ENCODE data around the gene HTN1. TPM values are rescaled to one million over a fixed set of nuclear protein-coding genes. Genes with fewer than 3 reads are reported as not detected.
"Not testable (repeated sequence)": the region's sequence is repeated elsewhere in the genome, so short reads cannot be mapped to it uniquely, and the experiment has no call there.

The HTN1 gene
- total RNA-seq, 1 donor from 2014 or later = not detected

DNA sequence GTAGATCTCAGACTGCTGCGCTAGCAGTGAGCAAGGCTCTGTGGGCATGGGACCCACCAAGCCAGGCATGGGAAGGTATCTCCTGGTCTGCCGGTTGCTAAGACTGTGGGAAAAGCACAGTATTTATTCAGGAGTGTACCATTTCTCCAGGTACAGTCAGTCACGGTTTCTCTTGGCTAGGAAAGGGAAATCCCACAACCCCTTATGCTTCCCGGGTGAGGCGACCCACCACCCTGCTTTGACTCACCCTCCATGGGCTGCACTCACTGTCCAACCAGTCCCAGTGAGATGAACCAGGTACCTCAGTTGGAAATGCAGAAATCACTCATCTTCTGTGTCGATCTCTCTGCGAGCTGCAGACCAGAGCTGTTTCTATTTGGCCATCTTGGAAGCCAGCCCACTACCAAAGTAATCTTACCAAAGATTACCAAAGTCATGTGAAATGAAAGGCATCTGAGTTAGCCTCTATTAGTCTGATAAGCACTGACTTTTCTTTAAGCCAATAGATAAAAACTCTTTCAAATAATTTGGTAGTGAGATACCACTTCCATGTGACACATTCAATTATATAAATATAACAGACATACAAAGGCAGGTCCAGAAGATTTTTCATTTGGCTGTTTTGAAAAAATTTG is 8.5 kb upstream of the HTN1 start:
- H3K27ac ChIP-seq (ENCODE audit: low read depth, low read length) = no peak overlapping the region
- no peak overlapping the region for H3K9ac ChIP-seq (ENCODE audit: low read depth in 1 of 3, low read length in 3 of 3)
- H3K4me1 ChIP-seq (ENCODE audit: control insufficient read depth in 3 of 3, insufficient read depth in 3 of 3, low read length in 3 of 3) = no peaks in the 10 kb centered on the region
- no peaks in the 10 kb centered on the region for H3K36me3 ChIP-seq (ENCODE audit: control insufficient read depth in 3 of 3, insufficient read depth in 3 of 3, low read length in 3 of 3)
- H3K9me3 ChIP-seq (ENCODE audit: control insufficient read depth in 3 of 3, low read length in 3 of 3) = peaks cover 0 to 3% (median 0%) of the 10 kb centered on the region in 3 donors
- H3K27me3 ChIP-seq (ENCODE audit: control insufficient read depth in 3 of 3, insufficient read depth in 3 of 3, low read length in 3 of 3) = no peaks in the 10 kb centered on the region
- H3K4me3 ChIP-seq (ENCODE audit: low read length in 3 of 3) = no peak overlapping the region

GRCh38 chr4:70056534-70056933 is 6.3 kb downstream of the HTN1 start:
- not testable (repeated sequence) for H3K27me3 ChIP-seq (ENCODE audit: control insufficient read depth in 3 of 3, insufficient read depth in 3 of 3, low read length in 3 of 3); H3K9me3 ChIP-seq (ENCODE audit: control insufficient read depth in 3 of 3, low read length in 3 of 3); H3K27ac ChIP-seq (ENCODE audit: low read depth, low read length); H3K36me3 ChIP-seq (ENCODE audit: control insufficient read depth in 3 of 3, insufficient read depth in 3 of 3, low read length in 3 of 3); H3K9ac ChIP-seq (ENCODE audit: low read depth in 1 of 3, low read length in 3 of 3); H3K4me1 ChIP-seq (ENCODE audit: control insufficient read depth in 3 of 3, insufficient read depth in 3 of 3, low read length in 3 of 3); H3K4me3 ChIP-seq (ENCODE audit: low read length in 3 of 3)

GRCh38 chr4:70057651-70058050 is 7.4 kb downstream of the HTN1 start:
- no peak overlapping the region for H3K4me3 ChIP-seq (ENCODE audit: low read length in 3 of 3)
- H3K27ac ChIP-seq (ENCODE audit: low read depth, low read length) = no peak overlapping the region
- no peaks in the 10 kb centered on the region for H3K4me1 ChIP-seq (ENCODE audit: control insufficient read depth in 3 of 3, insufficient read depth in 3 of 3, low read length in 3 of 3)
- no peak overlapping the region for H3K9ac ChIP-seq (ENCODE audit: low read depth in 1 of 3, low read length in 3 of 3)
- no peaks in the 10 kb centered on the region for H3K27me3 ChIP-seq (ENCODE audit: control insufficient read depth in 3 of 3, insufficient read depth in 3 of 3, low read length in 3 of 3)
- H3K36me3 ChIP-seq (ENCODE audit: control insufficient read depth in 3 of 3, insufficient read depth in 3 of 3, low read length in 3 of 3) = no peaks in the 10 kb centered on the region
- H3K9me3 ChIP-seq (ENCODE audit: control insufficient read depth in 3 of 3, low read length in 3 of 3) = peaks cover 0 to 2% (median 0%) of the 10 kb centered on the region in 3 donors

DNA sequence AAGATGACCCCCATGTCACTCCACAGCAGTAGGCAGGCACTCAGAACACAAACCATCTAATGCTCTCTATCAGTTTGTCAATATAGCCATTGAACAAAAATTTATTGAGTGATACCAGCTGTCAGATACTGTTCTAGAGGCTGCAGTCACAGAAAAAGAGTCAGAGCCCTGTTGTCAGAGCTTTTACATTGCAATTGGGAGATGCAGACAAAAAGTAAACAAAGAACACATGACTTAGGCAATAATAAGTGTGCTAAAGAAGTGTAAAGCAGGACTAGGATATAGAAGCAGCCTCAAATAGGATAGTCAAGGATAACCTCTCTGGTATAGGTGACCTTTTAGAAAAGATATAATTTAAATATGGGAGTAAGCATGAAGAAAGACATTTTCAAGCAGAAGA is 8.9 kb downstream of the HTN1 start:
- Histone ChIP-seq H3K9ac (ENCODE audit: low read depth in 1 of 3, low read length in 3 of 3) (no peak overlapping the region), H3K27ac (ENCODE audit: low read depth, low read length) (no peak overlapping the region), H3K27me3 (ENCODE audit: control insufficient read depth in 3 of 3, insufficient read depth in 3 of 3, low read length in 3 of 3) (no peaks in the 10 kb centered on the region), H3K4me3 (ENCODE audit: low read length in 3 of 3) (no peak overlapping the region), H3K4me1 (ENCODE audit: control insufficient read depth in 3 of 3, insufficient read depth in 3 of 3, low read length in 3 of 3) (no peaks in the 10 kb centered on the region), H3K36me3 (ENCODE audit: control insufficient read depth in 3 of 3, insufficient read depth in 3 of 3, low read length in 3 of 3) (no peaks in the 10 kb centered on the region), H3K9me3 (ENCODE audit: control insufficient read depth in 3 of 3, low read length in 3 of 3) (peaks cover 0 to 2% (median 0%) of the 10 kb centered on the region in 3 donors)

DNA sequence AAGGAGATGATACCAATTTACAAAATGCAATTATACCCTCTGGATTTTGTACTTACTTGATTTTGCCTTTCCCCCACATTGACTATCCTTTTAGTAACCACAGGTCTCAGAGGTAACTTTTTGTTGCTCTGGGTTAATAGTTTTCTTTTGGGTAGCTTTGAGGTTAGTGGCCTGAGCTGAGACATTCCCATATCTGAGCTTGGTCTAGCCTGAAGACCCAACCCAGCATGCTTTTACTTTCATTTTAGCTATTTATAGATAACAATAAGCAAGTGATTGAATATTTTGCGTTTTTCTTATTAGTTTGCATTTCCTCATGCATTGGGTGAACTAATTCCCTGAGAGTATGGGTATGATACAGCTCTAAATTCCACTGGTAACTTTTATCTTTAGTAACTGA is 11.8 kb downstream of the HTN1 start:
- Histone ChIP-seq H3K4me1 (ENCODE audit: control insufficient read depth in 3 of 3, insufficient read depth in 3 of 3, low read length in 3 of 3) (no peaks in the 10 kb centered on the region), H3K27ac (ENCODE audit: low read depth, low read length) (no peak overlapping the region), H3K36me3 (ENCODE audit: control insufficient read depth in 3 of 3, insufficient read depth in 3 of 3, low read length in 3 of 3) (no peaks in the 10 kb centered on the region), H3K9ac (ENCODE audit: low read depth in 1 of 3, low read length in 3 of 3) (no peak overlapping the region), H3K4me3 (ENCODE audit: low read length in 3 of 3) (no peak overlapping the region), H3K9me3 (ENCODE audit: control insufficient read depth in 3 of 3, low read length in 3 of 3) (no peaks in the 10 kb centered on the region), H3K27me3 (ENCODE audit: control insufficient read depth in 3 of 3, insufficient read depth in 3 of 3, low read length in 3 of 3) (no peaks in the 10 kb centered on the region)

DNA sequence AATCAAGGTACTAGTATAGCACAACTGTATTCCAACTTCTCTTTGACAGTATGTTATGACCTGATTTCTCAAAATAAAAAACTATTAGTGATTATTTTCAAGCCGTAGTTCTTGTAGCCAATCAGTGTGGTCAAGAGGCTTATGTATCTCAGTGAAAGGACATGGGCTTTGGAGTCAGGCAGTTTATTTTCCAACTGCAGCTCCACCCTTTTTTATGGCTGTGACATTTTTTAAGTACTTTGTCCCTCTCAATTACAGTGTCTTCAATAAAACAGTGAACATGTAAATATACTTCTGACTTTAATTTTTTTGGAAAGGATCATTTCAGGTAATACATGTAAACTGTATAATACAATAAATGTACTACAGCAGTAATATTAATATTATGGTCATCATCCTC is 30.0 kb downstream of the HTN1 start:
- Histone ChIP-seq H3K27ac (ENCODE audit: low read depth, low read length) (no peak overlapping the region), H3K4me3 (ENCODE audit: low read length in 3 of 3) (no peak overlapping the region), H3K9me3 (ENCODE audit: control insufficient read depth in 3 of 3, low read length in 3 of 3) (no peaks in the 10 kb centered on the region), H3K27me3 (ENCODE audit: control insufficient read depth in 3 of 3, insufficient read depth in 3 of 3, low read length in 3 of 3) (no peaks in the 10 kb centered on the region), H3K9ac (ENCODE audit: low read depth in 1 of 3, low read length in 3 of 3) (no peak overlapping the region), H3K36me3 (ENCODE audit: control insufficient read depth in 3 of 3, insufficient read depth in 3 of 3, low read length in 3 of 3) (no peaks in the 10 kb centered on the region), H3K4me1 (ENCODE audit: control insufficient read depth in 3 of 3, insufficient read depth in 3 of 3, low read length in 3 of 3) (no peaks in the 10 kb centered on the region)

DNA sequence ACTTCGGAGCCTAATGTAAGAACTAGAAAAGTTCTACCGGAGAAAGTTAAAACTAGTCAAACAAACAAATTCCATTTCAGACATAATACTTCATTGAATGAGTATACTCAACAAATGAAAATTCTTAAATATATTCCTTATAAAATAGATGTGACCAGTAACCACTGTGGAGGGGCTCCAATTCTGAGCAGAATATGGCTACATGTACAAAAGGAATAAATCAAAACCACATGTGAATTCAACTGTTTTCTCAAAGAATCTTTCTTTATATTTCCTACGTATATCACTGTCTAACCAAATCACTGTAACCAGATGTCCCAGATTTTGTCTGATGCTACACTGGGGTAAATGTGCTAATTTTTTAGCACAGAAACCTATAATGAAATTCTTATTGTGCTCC is 49.0 kb downstream of the HTN1 start:
- H3K9me3 ChIP-seq (ENCODE audit: control insufficient read depth in 3 of 3, low read length in 3 of 3) = no peaks in the 10 kb centered on the region
- no peaks in the 10 kb centered on the region for H3K36me3 ChIP-seq (ENCODE audit: control insufficient read depth in 3 of 3, insufficient read depth in 3 of 3, low read length in 3 of 3)
- H3K27ac ChIP-seq (ENCODE audit: low read depth, low read length) = no peak overlapping the region
- H3K4me1 ChIP-seq (ENCODE audit: control insufficient read depth in 3 of 3, insufficient read depth in 3 of 3, low read length in 3 of 3) = no peaks in the 10 kb centered on the region
- no peak overlapping the region for H3K4me3 ChIP-seq (ENCODE audit: low read length in 3 of 3)
- no peak overlapping the region for H3K9ac ChIP-seq (ENCODE audit: low read depth in 1 of 3, low read length in 3 of 3)
- no peaks in the 10 kb centered on the region for H3K27me3 ChIP-seq (ENCODE audit: control insufficient read depth in 3 of 3, insufficient read depth in 3 of 3, low read length in 3 of 3)

Other genes starting within 250 kb of the HTN1 start
- gene SULT1E1, start 190.3 kb upstream of the HTN1 start, total RNA-seq = 29.7 TPM
- gene CSN1S1, start 119.4 kb upstream of the HTN1 start, total RNA-seq = not detected
- not detected for gene CSN2, start 84.7 kb upstream of the HTN1 start, total RNA-seq
- not detected for gene STATH, start 54.5 kb upstream of the HTN1 start, total RNA-seq
- not detected for gene HTN3, start 22.0 kb upstream of the HTN1 start, total RNA-seq
- not detected for gene PRR27, start 103.8 kb downstream of the HTN1 start, total RNA-seq
- not detected for gene ODAM, start 145.3 kb downstream of the HTN1 start, total RNA-seq
- gene FDCSP, start 175.7 kb downstream of the HTN1 start, total RNA-seq = not detected
- not detected for gene CSN3, start 192.2 kb downstream of the HTN1 start, total RNA-seq

All from skeletal muscle tissue (tissue), 4 donors.